Measurements from ENCODE around the gene ARHGDIB.

Gene ARHGDIB

GRCh38 chr12:14972816-14973215, 11.4 kb upstream of the ARHGDIB start, which contains the start of gene PDE6H:
Gene PDE6H, plus strand, starts transcription at chr12:14973042. Its CDS starts 4,971 bp downstream, at chr12:14978013.
- Histone ChIP-seq H3K9me3 (ENCODE audit: insufficient read depth, low read length) (no peaks in the 10 kb centered on the region), H3K4me3 (ENCODE audit: insufficient read length, low read depth) (no peak within 1 kb of the TSS), H3K36me3 (ENCODE audit: insufficient read depth, insufficient read length, low read length) (no peaks in the 10 kb centered on the region), H3K9ac (ENCODE audit: insufficient read length, low read depth) (no peak within 1 kb of the TSS), H3K4me1 (ENCODE audit: insufficient read depth, insufficient read length) (no peaks in the 10 kb centered on the region), H3K27me3 (ENCODE audit: insufficient read depth, insufficient read length) (no peaks in the 10 kb centered on the region)
- DNase-seq (ENCODE audit: low read depth, low spot score) = no peak
- no peak for TF ChIP-seq ZNF274 (IDR thresholded peaks at IDR 0.05; ENCODE audit: low read depth, low read length)

- no peak overlapping the region for H3K4me3 ChIP-seq (ENCODE audit: insufficient read length, low read depth)
Measured at GRCh38 chr12:14970473-14970872, 9.1 kb upstream of the ARHGDIB start.

GRCh38 chr12:14968478-14968877, 7.1 kb upstream of the ARHGDIB start:
- no peak overlapping the region for H3K9ac ChIP-seq (ENCODE audit: insufficient read length, low read depth)
- no peak for DNase-seq (ENCODE audit: low read depth, low spot score)
- no peaks in the 10 kb centered on the region for H3K4me1 ChIP-seq (ENCODE audit: insufficient read depth, insufficient read length)
- H3K36me3 ChIP-seq (ENCODE audit: insufficient read depth, insufficient read length, low read length) = no peaks in the 10 kb centered on the region
- no peak for TF ChIP-seq YY1 (IDR thresholded peaks at IDR 0.05; ENCODE audit: insufficient read depth, insufficient read length)
- TF ChIP-seq ZNF274 (IDR thresholded peaks at IDR 0.05; ENCODE audit: low read depth, low read length) = no peak
- no peak for TF ChIP-seq SUZ12 (IDR thresholded peaks at IDR 0.05; ENCODE audit: extremely low read depth, insufficient read depth, insufficient read length)
- H3K4me3 ChIP-seq (ENCODE audit: insufficient read length, low read depth) = no peak overlapping the region
- H3K9me3 ChIP-seq (ENCODE audit: insufficient read depth, low read length) = no peaks in the 10 kb centered on the region
- H3K27me3 ChIP-seq (ENCODE audit: insufficient read depth, insufficient read length) = no peaks in the 10 kb centered on the region

More at GRCh38 chr12:14970473-14970872, 9.1 kb upstream of the ARHGDIB start:
- Histone ChIP-seq H3K9me3 (ENCODE audit: insufficient read depth, low read length) (no peaks in the 10 kb centered on the region), H3K9ac (ENCODE audit: insufficient read length, low read depth) (no peak overlapping the region), H3K4me1 (ENCODE audit: insufficient read depth, insufficient read length) (no peaks in the 10 kb centered on the region), H3K36me3 (ENCODE audit: insufficient read depth, insufficient read length, low read length) (no peaks in the 10 kb centered on the region), H3K27me3 (ENCODE audit: insufficient read depth, insufficient read length) (no peaks in the 10 kb centered on the region)
- TF ChIP-seq YY1 (IDR thresholded peaks at IDR 0.05; ENCODE audit: insufficient read depth, insufficient read length) (no peak), ZNF274 (IDR thresholded peaks at IDR 0.05; ENCODE audit: low read depth, low read length) (no peak), SUZ12 (IDR thresholded peaks at IDR 0.05; ENCODE audit: extremely low read depth, insufficient read depth, insufficient read length) (no peak)
- no peak for DNase-seq (ENCODE audit: low read depth, low spot score)

- H3K9me3 ChIP-seq (ENCODE audit: insufficient read depth, low read length) = no peaks in the 10 kb centered on the region
- no peak for TF ChIP-seq SUZ12 (IDR thresholded peaks at IDR 0.05; ENCODE audit: extremely low read depth, insufficient read depth, insufficient read length)
- TF ChIP-seq ZNF274 (IDR thresholded peaks at IDR 0.05; ENCODE audit: low read depth, low read length) = no peak
- H3K4me1 ChIP-seq (ENCODE audit: insufficient read depth, insufficient read length) = peaks cover 4% of the 10 kb centered on the region
- H3K27me3 ChIP-seq (ENCODE audit: insufficient read depth, insufficient read length) = no peaks in the 10 kb centered on the region
- H3K4me3 ChIP-seq (ENCODE audit: insufficient read length, low read depth) = no peak overlapping the region
- H3K36me3 ChIP-seq (ENCODE audit: insufficient read depth, insufficient read length, low read length) = no peaks in the 10 kb centered on the region
- no peak for DNase-seq (ENCODE audit: low read depth, low spot score)
- H3K9ac ChIP-seq (ENCODE audit: insufficient read length, low read depth) = no peak overlapping the region
Measured at GRCh38 chr12:14965221-14965620, 3.8 kb upstream of the ARHGDIB start.

DNA sequence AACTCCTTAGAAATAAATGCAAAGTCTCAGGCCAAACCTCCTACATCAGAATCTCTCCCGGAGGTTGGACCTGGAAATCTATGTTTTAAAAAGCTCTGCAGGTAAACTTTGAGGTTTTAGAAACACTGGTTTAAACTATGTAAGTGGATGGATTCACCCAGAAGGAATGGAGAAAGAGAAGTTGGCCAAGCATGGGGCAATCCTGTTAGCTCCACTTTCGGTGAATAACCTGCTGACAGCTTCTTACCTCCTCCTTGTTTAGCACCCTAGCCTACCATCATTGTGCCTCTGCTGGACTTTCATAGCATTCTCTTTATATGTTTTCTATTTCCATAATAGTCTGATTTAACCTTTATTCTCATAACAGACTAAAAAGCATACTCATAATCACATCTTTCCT, 3.0 kb upstream of the ARHGDIB start:
- Histone ChIP-seq H3K36me3 (ENCODE audit: insufficient read depth, insufficient read length, low read length) (no peaks in the 10 kb centered on the region), H3K9me3 (ENCODE audit: insufficient read depth, low read length) (no peaks in the 10 kb centered on the region), H3K4me1 (ENCODE audit: insufficient read depth, insufficient read length) (peaks cover 4% of the 10 kb centered on the region), H3K4me3 (ENCODE audit: insufficient read length, low read depth) (no peak overlapping the region), H3K27me3 (ENCODE audit: insufficient read depth, insufficient read length) (no peaks in the 10 kb centered on the region), H3K9ac (ENCODE audit: insufficient read length, low read depth) (no peak overlapping the region)
- TF ChIP-seq ZNF274 (IDR thresholded peaks at IDR 0.05; ENCODE audit: low read depth, low read length) (no peak), YY1 (IDR thresholded peaks at IDR 0.05; ENCODE audit: insufficient read depth, insufficient read length) (no peak), SUZ12 (IDR thresholded peaks at IDR 0.05; ENCODE audit: extremely low read depth, insufficient read depth, insufficient read length) (no peak)
- DNase-seq (ENCODE audit: low read depth, low spot score) = no peak

DNA sequence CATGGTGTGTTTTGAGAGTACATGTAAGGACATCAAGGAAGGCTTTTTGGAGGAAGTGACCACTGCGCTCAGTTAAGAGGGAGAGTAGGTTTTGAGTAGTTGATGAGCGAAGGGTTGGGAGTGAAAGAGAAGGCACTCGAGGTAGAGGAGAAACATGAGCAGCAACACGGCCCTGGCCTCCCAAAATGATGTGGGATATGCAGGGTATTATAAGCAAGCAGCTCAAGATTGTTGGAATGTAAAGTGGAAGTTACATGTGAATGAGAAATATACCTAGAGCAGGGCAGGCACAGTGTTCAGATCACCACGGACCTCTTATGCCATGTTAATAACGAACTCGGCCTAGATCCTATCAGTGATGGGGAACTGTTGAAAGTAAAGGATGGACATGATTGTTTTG, 2.1 kb upstream of the ARHGDIB start:
- TF ChIP-seq YY1 (IDR thresholded peaks at IDR 0.05; ENCODE audit: insufficient read depth, insufficient read length) (no peak), SUZ12 (IDR thresholded peaks at IDR 0.05; ENCODE audit: extremely low read depth, insufficient read depth, insufficient read length) (no peak), ZNF274 (IDR thresholded peaks at IDR 0.05; ENCODE audit: low read depth, low read length) (no peak)
- Histone ChIP-seq H3K36me3 (ENCODE audit: insufficient read depth, insufficient read length, low read length) (no peaks in the 10 kb centered on the region), H3K4me1 (ENCODE audit: insufficient read depth, insufficient read length) (peaks cover 4% of the 10 kb centered on the region), H3K4me3 (ENCODE audit: insufficient read length, low read depth) (no peak overlapping the region), H3K27me3 (ENCODE audit: insufficient read depth, insufficient read length) (no peaks in the 10 kb centered on the region), H3K9ac (ENCODE audit: insufficient read length, low read depth) (no peak overlapping the region), H3K9me3 (ENCODE audit: insufficient read depth, low read length) (no peaks in the 10 kb centered on the region)
- no peak for DNase-seq (ENCODE audit: low read depth, low spot score)

- Histone ChIP-seq H3K9ac (ENCODE audit: insufficient read length, low read depth) (no peak overlapping the region), H3K27me3 (ENCODE audit: insufficient read depth, insufficient read length) (no peaks in the 10 kb centered on the region), H3K4me3 (ENCODE audit: insufficient read length, low read depth) (no peak overlapping the region), H3K36me3 (ENCODE audit: insufficient read depth, insufficient read length, low read length) (no peaks in the 10 kb centered on the region), H3K4me1 (ENCODE audit: insufficient read depth, insufficient read length) (peaks cover 4% of the 10 kb centered on the region), H3K9me3 (ENCODE audit: insufficient read depth, low read length) (no peaks in the 10 kb centered on the region)
- no peak for TF ChIP-seq ZNF274 (IDR thresholded peaks at IDR 0.05; ENCODE audit: low read depth, low read length)
- TF ChIP-seq SUZ12 (IDR thresholded peaks at IDR 0.05; ENCODE audit: extremely low read depth, insufficient read depth, insufficient read length) = no peak
- TF ChIP-seq YY1 (IDR thresholded peaks at IDR 0.05; ENCODE audit: insufficient read depth, insufficient read length) = no peak
- DNase-seq (ENCODE audit: low read depth, low spot score) = no peak
Measured at GRCh38 chr12:14962797-14963196, 1.4 kb upstream of the ARHGDIB start.

- H3K9me3 ChIP-seq (ENCODE audit: insufficient read depth, low read length) = no peaks in the 10 kb centered on the region
- DNase-seq (ENCODE audit: low read depth, low spot score) = no peak
- no peaks in the 10 kb centered on the region for H3K36me3 ChIP-seq (ENCODE audit: insufficient read depth, insufficient read length, low read length)
- H3K4me1 ChIP-seq (ENCODE audit: insufficient read depth, insufficient read length) = peaks cover 4% of the 10 kb centered on the region
- no peak overlapping the region for H3K9ac ChIP-seq (ENCODE audit: insufficient read length, low read depth)
- TF ChIP-seq SUZ12 (IDR thresholded peaks at IDR 0.05; ENCODE audit: extremely low read depth, insufficient read depth, insufficient read length) = no peak
- no peak for TF ChIP-seq YY1 (IDR thresholded peaks at IDR 0.05; ENCODE audit: insufficient read depth, insufficient read length)
- TF ChIP-seq ZNF274 (IDR thresholded peaks at IDR 0.05; ENCODE audit: low read depth, low read length) = no peak
- no peaks in the 10 kb centered on the region for H3K27me3 ChIP-seq (ENCODE audit: insufficient read depth, insufficient read length)
- H3K4me3 ChIP-seq (ENCODE audit: insufficient read length, low read depth) = no peak overlapping the region
Measured at GRCh38 chr12:14962153-14962539, 745 bp upstream of the ARHGDIB start.
